Right lobe of liver (tissue), 6 donors: Measurements from ENCODE around the gene MAN1B1. TPM values are rescaled to one million over a fixed set of nuclear protein-coding genes. Genes with fewer than 3 reads are reported as not detected.

Experiments used
- ATAC-seq, 4 donors: fragments of 200-7000 bp; cut with Tn5 transposase; one replicate each; pipeline ENCODE4 v1.9.1; 2020; ENCODE audit warnings: mild to moderate bottlenecking in 4 of 4, moderate library complexity in 4 of 4
- DNase-seq, 3 donors: peaks; one replicate each; pipeline ENCODE4 v3.0.0-alpha.2; 2020
- H3K27ac ChIP-seq, 3 donors: fragments of 200-600 bp; one replicate each; pipeline ENCODE4 v1.8.0; 2022
- H3K27me3 ChIP-seq, 2 donors: fragments of 200-600 bp; one replicate each; pipeline ENCODE4 v1.8.0; 2022
- H3K36me3 ChIP-seq, 4 donors: fragments of 200-600 bp; sonication (generic) in 1 of 4; one replicate each; pipeline versions ENCODE4 v1.5.1 to v1.8.0; 2017 to 2022; ENCODE audit warnings: control low read depth in 1 of 4
- H3K4me1 ChIP-seq, 4 donors: fragments of 200-600 bp; sonication (generic) in 1 of 4; one replicate each; pipeline versions ENCODE4 v1.5.1 to v1.8.0; 2017 to 2022; ENCODE audit warnings: control low read depth in 1 of 4
- H3K4me3 ChIP-seq, 3 donors: fragments of 200-600 bp; one replicate each; pipeline ENCODE4 v1.8.0; 2022
- H3K9me3 ChIP-seq, 4 donors: fragments of 200-600 bp; sonication (generic) in 1 of 4; one replicate each; pipeline versions ENCODE4 v1.5.1 to v1.8.0; 2017 to 2022; ENCODE audit warnings: control low read depth in 1 of 4
- CTCF ChIP-seq, 4 donors: fragments of 200-600 bp in 3 of 4; fragments of 450-650 bp in 1 of 4; IDR thresholded peaks; one replicate each; pipeline versions ENCODE4 v1.5.1 to v1.8.0; 2016 to 2022; ENCODE audit warnings: antibody characterized with exemption in 4 of 4, mild to moderate bottlenecking in 2 of 4
- POLR2A ChIP-seq: fragments of 450-650 bp; IDR thresholded peaks from one replicate; pipeline ENCODE4 v1.6.1; 2017; ENCODE audit warnings: antibody characterized with exemption, mild to moderate bottlenecking
- WGBS: methylation state at CpG from one replicate; pipeline ENCODE4 v1.1.6; 2018; ENCODE audit warnings: low coverage, low lambda C conversion rate; ENCODE audit not compliant: insufficient coverage; ENCODE audit errors: missing lambda C conversion rate; 5-methylcytosine and 5-hydroxymethylcytosine counted together
- intact Hi-C, 2 donors: fragments of 100-400 bp; cut with DNase I; formaldehyde crosslinking; loops; one replicate each; pipeline versions ENCODE4 v1.11.2 to v1.14.1; 2022
- total RNA-seq, 6 experiments: library from RNA; depleted of rRNA in 2 of 6; stranded (reverse); fragments of >200 nt in 2 of 6; fragmentation: NEBNext Ultra II Directional in 3 of 6; extraction: Animal tissue kit (Norgen Biotek cat#: 25700) in 3 of 6; gene quantifications; one replicate each; pipeline versions ENCODE4 v1.1.0 to v1.2.4, GENCODE V29; 2016 to 2023
- donor health status: DM: no; HTN: yes; CAD: no.
- donor health status: DM: no; HTN: no; CAD: no.
- donor health status: DM: no; HTN: no; CAD: no.
- donor health status: DM: no; HTN: yes; CAD: no.
- donor health status: DM: no; HTN: yes; CAD: no.

Gene MAN1B1
- total RNA-seq, 6 experiments from 2014 or later, result 24.0 to 39.1 (median 28.8) TPM

GRCh38 chr9:137141976-137142936 is 55.5 kb downstream of the MAN1B1 start:
- no peaks in the 10 kb centered on the region for H3K9me3 ChIP-seq
- H3K27ac ChIP-seq, result no peak overlapping the region
- ATAC-seq (no peak), DNase-seq (peak in 1 of 3 donors; percentile 44)
- no peaks in the 10 kb centered on the region for H3K4me1 ChIP-seq
- peaks cover 0 to 14% of the 10 kb centered on the region in 2 donors for H3K27me3 ChIP-seq
- no peak overlapping the region for H3K4me3 ChIP-seq
- intact Hi-C loops, result no loop called here
- WGBS, result 52% methylated on average over 13 of the region's 24 CpGs
- H3K36me3 ChIP-seq, result no peaks in the 10 kb centered on the region
- TF ChIP-seq CTCF (IDR thresholded peaks at IDR 0.05) (no peak), POLR2A (no peak)

GRCh38 chr9:137143459-137143858 is 56.7 kb downstream of the MAN1B1 start:
- no peak overlapping the region for H3K27ac ChIP-seq
- TF ChIP-seq POLR2A (no peak), CTCF (IDR thresholded peaks at IDR 0.05) (no peak)
- ATAC-seq, result no peak
- no peaks in the 10 kb centered on the region for H3K4me1 ChIP-seq
- intact Hi-C loops, result no loop called here
- DNase-seq, result no peak
- H3K36me3 ChIP-seq, result no peaks in the 10 kb centered on the region
- H3K9me3 ChIP-seq, result no peaks in the 10 kb centered on the region
- H3K4me3 ChIP-seq, result no peak overlapping the region
- WGBS, result 33% methylated on average over 1 of the region's 4 CpGs
- H3K27me3 ChIP-seq, result peaks cover 0 to 10% of the 10 kb centered on the region in 2 donors

GRCh38 chr9:137145731-137146526 is 59.1 kb downstream of the MAN1B1 start:
- peaks cover 0 to 4% of the 10 kb centered on the region in 2 donors for H3K27me3 ChIP-seq
- H3K36me3 ChIP-seq, result no peaks in the 10 kb centered on the region
- H3K4me1 ChIP-seq, result no peaks in the 10 kb centered on the region
- no peaks in the 10 kb centered on the region for H3K9me3 ChIP-seq
- intact Hi-C loops, result no loop called here
- ATAC-seq, result no peak
- TF ChIP-seq CTCF (IDR thresholded peaks at IDR 0.05), result no peak
- no peak for TF ChIP-seq POLR2A
- no peak for DNase-seq
- WGBS, result 53% methylated on average over 3 of the region's 49 CpGs
- no peak overlapping the region for H3K27ac ChIP-seq
- H3K4me3 ChIP-seq, result no peak overlapping the region

GRCh38 chr9:137146527-137146918 is 59.7 kb downstream of the MAN1B1 start:
- H3K9me3 ChIP-seq, result no peaks in the 10 kb centered on the region
- H3K4me3 ChIP-seq, result no peak overlapping the region
- no peaks in the 10 kb centered on the region for H3K4me1 ChIP-seq
- intact Hi-C loops, result no loop called here
- peaks cover 0 to 4% of the 10 kb centered on the region in 2 donors for H3K27me3 ChIP-seq
- no peaks in the 10 kb centered on the region for H3K36me3 ChIP-seq
- WGBS, result 30% methylated on average over 6 of the region's 9 CpGs
- no peak for ATAC-seq
- H3K27ac ChIP-seq, result no peak overlapping the region
- DNase-seq, result no peak
- TF ChIP-seq POLR2A, result no peak
- no peak for TF ChIP-seq CTCF (IDR thresholded peaks at IDR 0.05)
